ENCODE measurements around the gene PTPRT. TPM values are rescaled to one million over a fixed set of nuclear protein-coding genes. Genes with fewer than 3 reads are reported as not detected.

Gene PTPRT
- total RNA-seq, 1 experiment from 2014 or later, result 0.20 TPM

- Mint-ChIP-seq H3K27ac (ENCODE audit: unreplicated experiment) (no peak overlapping the region), H3K4me3 (ENCODE audit: unreplicated experiment) (no peak overlapping the region), H3K27me3 (ENCODE audit: insufficient read depth, unreplicated experiment) (peaks cover 16% of the 10 kb centered on the region), H3K4me1 (ENCODE audit: low read depth, unreplicated experiment) (peaks cover 9% of the 10 kb centered on the region), H3K9me3 (ENCODE audit: unreplicated experiment) (no peaks in the 10 kb centered on the region), H3K36me3 (ENCODE audit: insufficient read depth, unreplicated experiment) (no peaks in the 10 kb centered on the region)
- CTCF ChIA-PET, result no interaction called here
- no peaks in the 10 kb centered on the region for H3K9me3 ChIP-seq
- no TSS peak for BruUV-seq (replicated peaks)
- TF ChIP-seq, protein P1, sequence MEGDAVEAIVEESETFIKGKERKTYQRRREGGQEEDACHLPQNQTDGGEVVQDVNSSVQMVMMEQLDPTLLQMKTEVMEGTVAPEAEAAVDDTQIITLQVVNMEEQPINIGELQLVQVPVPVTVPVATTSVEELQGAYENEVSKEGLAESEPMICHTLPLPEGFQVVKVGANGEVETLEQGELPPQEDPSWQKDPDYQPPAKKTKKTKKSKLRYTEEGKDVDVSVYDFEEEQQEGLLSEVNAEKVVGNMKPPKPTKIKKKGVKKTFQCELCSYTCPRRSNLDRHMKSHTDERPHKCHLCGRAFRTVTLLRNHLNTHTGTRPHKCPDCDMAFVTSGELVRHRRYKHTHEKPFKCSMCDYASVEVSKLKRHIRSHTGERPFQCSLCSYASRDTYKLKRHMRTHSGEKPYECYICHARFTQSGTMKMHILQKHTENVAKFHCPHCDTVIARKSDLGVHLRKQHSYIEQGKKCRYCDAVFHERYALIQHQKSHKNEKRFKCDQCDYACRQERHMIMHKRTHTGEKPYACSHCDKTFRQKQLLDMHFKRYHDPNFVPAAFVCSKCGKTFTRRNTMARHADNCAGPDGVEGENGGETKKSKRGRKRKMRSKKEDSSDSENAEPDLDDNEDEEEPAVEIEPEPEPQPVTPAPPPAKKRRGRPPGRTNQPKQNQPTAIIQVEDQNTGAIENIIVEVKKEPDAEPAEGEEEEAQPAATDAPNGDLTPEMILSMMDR (IDR thresholded peaks at IDR 0.05; ENCODE audit: insufficient read depth in 1 of 2, low read depth in 1 of 2, low read length in 1 of 2, severe bottlenecking in 1 of 2, unreplicated experiment in 1 of 2), result no peak
- no peak overlapping the region for H3K4me3 ChIP-seq (ENCODE audit: low read depth, low read length)
- H3K27me3 ChIP-seq (replicated peaks; ENCODE audit: control insufficient read depth, insufficient read depth, low read length), result no peaks in the 10 kb centered on the region
- DNase-seq, result peak in 1 of 2 experiments; percentile 37
- no peaks in the 10 kb centered on the region for H3K36me3 ChIP-seq (ENCODE audit: control insufficient read depth, insufficient read depth, low read length)
- H3K4me1 ChIP-seq, result peaks cover 10% of the 10 kb centered on the region
- intact Hi-C loops (cut with micrococcal nuclease; ENCODE audit: unreplicated experiment), result no loop called here
- POLR2A ChIA-PET, result no interaction called here
Measured at GRCh38 chr20:42544926-42545325, 644.8 kb downstream of the PTPRT start.

DNA sequence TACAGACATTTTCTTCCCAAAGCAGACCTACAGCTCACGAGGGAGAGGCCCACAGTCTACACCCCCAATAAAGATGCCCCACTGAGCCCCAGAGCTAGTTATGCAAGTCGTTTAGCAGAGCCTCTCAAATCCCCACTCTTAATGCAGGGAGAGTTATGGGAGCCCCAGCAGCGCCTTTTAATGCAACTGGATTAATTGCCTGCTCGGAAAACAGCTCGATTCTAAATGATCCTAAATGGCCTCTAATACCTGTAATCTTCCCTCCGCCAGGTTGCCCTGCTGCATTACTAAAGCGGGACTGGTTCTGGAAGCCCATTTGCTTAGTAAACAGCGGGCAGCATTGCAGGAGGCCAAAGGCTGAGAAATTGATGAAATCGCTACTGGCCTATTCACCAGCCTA lies 656.9 kb downstream of the PTPRT start:
- CTCF ChIA-PET, result interaction anchor here (0.5 kb wide), 1 partner anchor 909 kb away, joined by 3 read pairs; no protein-coding TSS in a partner anchor
- no peak overlapping the region for H3K27ac Mint-ChIP-seq (ENCODE audit: unreplicated experiment)

DNA sequence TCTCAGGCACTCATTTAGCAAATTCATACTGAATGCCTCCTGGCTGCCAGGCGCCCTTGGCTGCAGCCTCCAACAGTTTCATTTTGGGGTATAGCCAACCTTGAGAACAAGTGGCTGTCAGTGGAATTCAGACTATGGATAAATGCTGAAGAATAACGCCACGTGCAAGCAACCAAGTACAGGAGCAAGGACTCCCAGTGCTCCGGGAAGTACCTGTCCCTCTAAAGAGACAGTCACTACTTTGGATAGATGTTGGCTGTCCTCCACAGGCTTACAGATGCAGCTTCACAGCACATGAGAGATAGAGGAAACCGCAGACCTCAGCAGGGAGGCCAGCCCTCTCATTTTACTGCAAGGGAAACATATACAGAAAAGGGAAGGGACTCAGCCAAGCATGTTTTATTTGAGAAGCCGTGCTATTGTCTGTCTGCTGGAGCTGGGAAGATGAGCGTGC lies 658.2 kb downstream of the PTPRT start:
- BruUV-seq (replicated peaks), result no TSS peak
- no peak for DNase-seq
- Mint-ChIP-seq H3K4me3 (ENCODE audit: unreplicated experiment) (no peak overlapping the region), H3K9me3 (ENCODE audit: unreplicated experiment) (no peaks in the 10 kb centered on the region), H3K27ac (ENCODE audit: unreplicated experiment) (no peak overlapping the region), H3K4me1 (ENCODE audit: low read depth, unreplicated experiment) (no peaks in the 10 kb centered on the region), H3K27me3 (ENCODE audit: insufficient read depth, unreplicated experiment) (peaks cover 17% of the 10 kb centered on the region), H3K36me3 (ENCODE audit: insufficient read depth, unreplicated experiment) (no peaks in the 10 kb centered on the region)
- TF ChIP-seq, protein P1 (IDR thresholded peaks at IDR 0.05; ENCODE audit: insufficient read depth in 1 of 2, low read depth in 1 of 2, low read length in 1 of 2, severe bottlenecking in 1 of 2, unreplicated experiment in 1 of 2), result no peak
- ChIA-PET CTCF (interaction anchor here (1.0 to 1.2 kb wide), 2 partner anchors 35 to 340 kb away, joined by 3 to 4 read pairs; no protein-coding TSS in a partner anchor), POLR2A (no interaction called here)
- no peaks in the 10 kb centered on the region for H3K36me3 ChIP-seq (ENCODE audit: control insufficient read depth, insufficient read depth, low read length)
- no peak overlapping the region for H3K4me3 ChIP-seq (ENCODE audit: low read depth, low read length)
- intact Hi-C loops (cut with micrococcal nuclease; ENCODE audit: unreplicated experiment), result loop anchor here (2.0 to 5.0 kb wide), 3 partner anchors 327 to 793 kb away; partner anchors contain the start of gene PTPRT
- H3K9me3 ChIP-seq, result no peaks in the 10 kb centered on the region
- no peaks in the 10 kb centered on the region for H3K4me1 ChIP-seq
- H3K27me3 ChIP-seq (replicated peaks; ENCODE audit: control insufficient read depth, insufficient read depth, low read length), result no peaks in the 10 kb centered on the region

More for the DNA sequence above, 656.9 kb downstream of the PTPRT start:
- H3K27me3 ChIP-seq (replicated peaks; ENCODE audit: control insufficient read depth, insufficient read depth, low read length), result no peaks in the 10 kb centered on the region
- H3K4me1 Mint-ChIP-seq (ENCODE audit: low read depth, unreplicated experiment), result no peaks in the 10 kb centered on the region
- POLR2A ChIA-PET, result no interaction called here
- H3K36me3 Mint-ChIP-seq (ENCODE audit: insufficient read depth, unreplicated experiment), result no peaks in the 10 kb centered on the region
- H3K4me3 ChIP-seq (ENCODE audit: low read depth, low read length), result no peak overlapping the region
- intact Hi-C loops (cut with micrococcal nuclease; ENCODE audit: unreplicated experiment), result loop anchor here (5.0 kb wide), 1 partner anchor 654 kb away; the partner anchor contains the start of gene PTPRT
- H3K9me3 Mint-ChIP-seq (ENCODE audit: unreplicated experiment), result no peaks in the 10 kb centered on the region
- BruUV-seq (replicated peaks), result no TSS peak
- H3K9me3 ChIP-seq, result no peaks in the 10 kb centered on the region
- no peaks in the 10 kb centered on the region for H3K4me1 ChIP-seq
- DNase-seq, result no peak
- H3K27me3 Mint-ChIP-seq (ENCODE audit: insufficient read depth, unreplicated experiment), result peaks cover 16% of the 10 kb centered on the region
- TF ChIP-seq, protein P1 (IDR thresholded peaks at IDR 0.05; ENCODE audit: insufficient read depth in 1 of 2, low read depth in 1 of 2, low read length in 1 of 2, severe bottlenecking in 1 of 2, unreplicated experiment in 1 of 2), result no peak
- H3K4me3 Mint-ChIP-seq (ENCODE audit: unreplicated experiment), result no peak overlapping the region
- H3K36me3 ChIP-seq (ENCODE audit: control insufficient read depth, insufficient read depth, low read length), result no peaks in the 10 kb centered on the region
